DOHH2 (cell line): ENCODE measurements around the gene ARRDC4.

Experiments used
- CTCF ChIP-seq: fragments of 200-600 bp; sonication (generic); IDR thresholded peaks from one replicate; pipeline ENCODE4 v1.5.1; 2014; ENCODE audit warnings: antibody characterized with exemption, mild to moderate bottlenecking, low read depth, low read length; ENCODE audit not compliant: poor library complexity, severe bottlenecking
- EZH2phosphoT487 ChIP-seq: fragments of 200-600 bp; sonication (generic); IDR thresholded peaks from 2 replicates; pipeline ENCODE4 v1.6.1; 2017; ENCODE audit warnings: borderline replicate concordance, mild to moderate bottlenecking, antibody characterized with exemption, low read length, moderate library complexity, mixed read lengths

GRCh38 chr15:97984157-97984556 lies 23.7 kb downstream of the ARRDC4 start:
- TF ChIP-seq CTCF: no peak
- no peak for TF ChIP-seq EZH2phosphoT487
